NCI-H146 treated with DMSO at 0.1 percent for 48 hours (cell line): ENCODE measurements around the gene MAP3K15.
"Not testable (repeated sequence)": the region's sequence is repeated elsewhere in the genome, so short reads cannot be mapped to it uniquely, and the experiment has no call there.

Experiments
- DNase-seq: peaks from one replicate; lab custom pipeline; 2025; ENCODE audit not compliant: unreplicated experiment; lab: John Stamatoyannopoulos, UW

The MAP3K15 gene

GRCh38 chrX:19535476-19535875, 20.2 kb upstream of the MAP3K15 start:
- no peak for DNase-seq

- no peak for DNase-seq
These were observed 17.4 kb upstream of the MAP3K15 start for GRCh38 chrX:19532709-19533108.

GRCh38 chrX:19517965-19518364, 2.7 kb upstream of the MAP3K15 start:
- no peak for DNase-seq

GRCh38 chrX:19515615-19516105, 352 bp upstream of the MAP3K15 start:
- DNase-seq = no peak

GRCh38 chrX:19513383-19513782, 1.9 kb downstream of the MAP3K15 start:
- DNase-seq = peak; percentile 41

GRCh38 chrX:19512961-19513360, 2.3 kb downstream of the MAP3K15 start:
- DNase-seq = no peak

GRCh38 chrX:19512359-19512758, 2.9 kb downstream of the MAP3K15 start:
- DNase-seq = no peak

GRCh38 chrX:19511796-19512195, 3.5 kb downstream of the MAP3K15 start:
- DNase-seq = not testable (repeated sequence)

GRCh38 chrX:19496711-19497110, 18.6 kb downstream of the MAP3K15 start:
- no peak for DNase-seq

GRCh38 chrX:19487520-19488200, 27.6 kb downstream of the MAP3K15 start:
- no peak for DNase-seq

- no peak for DNase-seq
These were observed 35.9 kb downstream of the MAP3K15 start for GRCh38 chrX:19479458-19479857.

- DNase-seq = not testable (repeated sequence)
These were observed 46.9 kb downstream of the MAP3K15 start for GRCh38 chrX:19468383-19468782.

- no peak for DNase-seq
These were observed 52.4 kb downstream of the MAP3K15 start for GRCh38 chrX:19462879-19463278.

- DNase-seq = no peak
These were observed 53.1 kb downstream of the MAP3K15 start for GRCh38 chrX:19462231-19462630.

GRCh38 chrX:19457662-19458061, 57.6 kb downstream of the MAP3K15 start:
- no peak for DNase-seq

GRCh38 chrX:19448077-19448476, 67.2 kb downstream of the MAP3K15 start:
- no peak for DNase-seq

- no peak for DNase-seq
These were observed 68.9 kb downstream of the MAP3K15 start for GRCh38 chrX:19446397-19446796.

GRCh38 chrX:19445772-19446171, 69.5 kb downstream of the MAP3K15 start:
- not testable (repeated sequence) for DNase-seq

- no peak for DNase-seq
These were observed 71.3 kb downstream of the MAP3K15 start for GRCh38 chrX:19443869-19444526.

GRCh38 chrX:19440713-19441112, 74.6 kb downstream of the MAP3K15 start:
- no peak for DNase-seq

- not testable (repeated sequence) for DNase-seq
These were observed 92.6 kb downstream of the MAP3K15 start for GRCh38 chrX:19422661-19423060.

GRCh38 chrX:19410259-19410658, 105.0 kb downstream of the MAP3K15 start:
- no peak for DNase-seq

GRCh38 chrX:19403696-19404095, 111.6 kb downstream of the MAP3K15 start:
- DNase-seq = no peak
